ENCODE data around the gene MAGEB10. TPM values are rescaled to one million over a fixed set of nuclear protein-coding genes. Genes with fewer than 3 reads are reported as not detected.

The MAGEB10 gene
- total RNA-seq, 1 donor from 2014 or later = not detected

DNA sequence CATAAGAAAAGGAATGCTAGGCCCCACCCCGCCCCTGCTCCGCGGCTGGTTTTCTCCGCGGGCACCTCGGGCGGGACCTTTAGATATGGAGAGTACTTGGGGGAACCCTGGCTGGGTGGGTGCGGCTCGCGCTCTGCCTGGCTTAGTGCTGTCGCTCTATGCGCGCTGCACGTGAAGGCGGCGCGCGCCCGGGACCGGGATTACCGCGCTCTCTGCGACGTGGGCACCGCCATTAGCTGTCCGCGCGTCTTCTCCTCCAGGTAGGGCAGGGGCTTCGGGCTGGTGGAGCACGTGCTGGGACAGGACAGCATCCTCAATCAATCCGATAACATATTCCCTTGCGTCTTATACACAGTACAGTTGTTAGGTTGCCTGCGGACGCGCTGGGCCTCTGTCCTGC is 56.0 kb downstream of the MAGEB10 start:
- Mint-ChIP-seq H3K4me3 (no peak overlapping the region), H3K27ac (no peak overlapping the region), H3K36me3 (ENCODE audit: low read depth) (no peaks in the 10 kb centered on the region), H3K9me3 (no peaks in the 10 kb centered on the region), H3K4me1 (no peaks in the 10 kb centered on the region), H3K27me3 (no peaks in the 10 kb centered on the region)
- no peak for DNase-seq
- intact Hi-C loops (cut with micrococcal nuclease) = no loop called here

Other genes with a start within 250 kb of the MAGEB10 start
- gene DCAF8L2, start 217.6 kb upstream of the MAGEB10 start, total RNA-seq = not detected in 2 replicates
- gene DCAF8L1, start 173.5 kb downstream of the MAGEB10 start, total RNA-seq = not detected in 2 replicates